Coronary artery (tissue), 2 donors: ENCODE results near the gene COL18A1.

Source experiments
- DNase-seq: peaks from one replicate; pipeline ENCODE4 v3.0.0-alpha.2; 2017; ENCODE audit warnings: low spot score
- H3K27ac ChIP-seq, 2 donors: fragments of 200-600 bp; sonication (generic); one replicate each; pipeline ENCODE4 v1.5.1; 2016 to 2019
- H3K4me3 ChIP-seq: fragments of 200-600 bp; sonication (generic); 2 replicates; pipeline ENCODE4 v1.5.1; 2016; ENCODE audit warnings: mild to moderate bottlenecking, moderate library complexity
- TF ChIP-seq, protein P1 (sequence below): fragments of 200-600 bp; sonication (generic); IDR thresholded peaks from one replicate; pipeline ENCODE4 v1.5.1; 2019; ENCODE audit warnings: antibody characterized with exemption

The COL18A1 gene

DNA sequence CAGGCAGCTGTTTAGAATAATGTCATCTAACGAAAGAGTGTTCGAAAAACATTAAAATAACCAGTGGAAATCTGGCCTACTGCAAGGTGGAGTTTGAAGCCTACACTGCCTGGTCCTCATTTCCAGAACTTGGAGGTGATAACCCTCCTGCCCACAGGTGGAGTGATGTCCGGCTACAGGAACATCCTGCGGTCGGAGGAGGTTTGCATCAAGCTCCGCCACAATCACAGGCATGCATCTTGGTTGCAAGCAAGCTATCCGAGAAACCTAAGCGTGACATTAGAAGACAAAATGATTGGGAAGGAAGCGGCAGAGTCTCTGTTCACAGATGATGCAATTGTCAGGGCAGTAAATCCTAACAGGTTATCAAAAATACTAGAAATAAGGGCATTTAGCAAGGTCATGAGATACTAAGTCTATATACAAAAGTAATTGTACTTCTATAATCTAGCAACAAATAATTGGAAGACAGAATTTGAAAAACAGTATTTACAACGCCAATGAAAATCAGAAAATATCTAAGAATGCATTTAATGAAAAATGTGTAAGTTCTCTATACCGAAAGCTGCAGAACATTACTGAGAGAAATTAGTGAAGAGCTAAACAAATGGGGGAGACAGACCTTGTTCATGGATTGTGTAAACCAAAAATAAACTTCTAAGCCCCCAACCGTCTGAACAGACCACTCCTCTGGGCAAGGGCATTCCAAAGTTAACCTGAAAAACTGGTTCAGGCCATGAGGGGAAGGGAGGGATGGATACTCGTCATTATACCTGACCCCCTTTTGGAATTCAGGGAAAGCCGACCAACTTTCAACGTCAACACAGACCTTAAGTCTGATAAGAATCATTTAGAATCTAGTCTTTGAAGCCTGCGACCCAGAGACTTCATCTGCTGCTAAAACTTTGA lies 141.9 kb downstream of the COL18A1 start:
- no peak for DNase-seq
- Histone ChIP-seq H3K27ac (no peak overlapping the region), H3K4me3 (no peak overlapping the region)
- TF ChIP-seq, protein P1, sequence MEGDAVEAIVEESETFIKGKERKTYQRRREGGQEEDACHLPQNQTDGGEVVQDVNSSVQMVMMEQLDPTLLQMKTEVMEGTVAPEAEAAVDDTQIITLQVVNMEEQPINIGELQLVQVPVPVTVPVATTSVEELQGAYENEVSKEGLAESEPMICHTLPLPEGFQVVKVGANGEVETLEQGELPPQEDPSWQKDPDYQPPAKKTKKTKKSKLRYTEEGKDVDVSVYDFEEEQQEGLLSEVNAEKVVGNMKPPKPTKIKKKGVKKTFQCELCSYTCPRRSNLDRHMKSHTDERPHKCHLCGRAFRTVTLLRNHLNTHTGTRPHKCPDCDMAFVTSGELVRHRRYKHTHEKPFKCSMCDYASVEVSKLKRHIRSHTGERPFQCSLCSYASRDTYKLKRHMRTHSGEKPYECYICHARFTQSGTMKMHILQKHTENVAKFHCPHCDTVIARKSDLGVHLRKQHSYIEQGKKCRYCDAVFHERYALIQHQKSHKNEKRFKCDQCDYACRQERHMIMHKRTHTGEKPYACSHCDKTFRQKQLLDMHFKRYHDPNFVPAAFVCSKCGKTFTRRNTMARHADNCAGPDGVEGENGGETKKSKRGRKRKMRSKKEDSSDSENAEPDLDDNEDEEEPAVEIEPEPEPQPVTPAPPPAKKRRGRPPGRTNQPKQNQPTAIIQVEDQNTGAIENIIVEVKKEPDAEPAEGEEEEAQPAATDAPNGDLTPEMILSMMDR, result no peak

DNA sequence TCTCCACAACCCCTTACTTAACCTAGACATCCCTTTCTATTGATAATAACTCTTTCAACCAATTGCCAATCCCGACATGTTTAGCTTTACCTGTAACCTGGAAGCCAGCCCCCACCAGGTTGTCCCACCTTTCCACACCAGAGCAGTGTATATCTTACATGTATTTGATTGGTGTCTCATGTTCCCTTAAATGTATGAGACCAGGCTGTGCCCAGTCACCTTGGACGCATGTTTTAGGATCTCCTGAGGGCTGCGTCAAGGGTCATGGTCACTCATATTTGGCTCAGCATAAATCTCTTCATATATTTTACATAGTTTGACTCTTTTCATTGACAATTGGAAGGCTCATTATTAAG lies 142.6 kb downstream of the COL18A1 start:
- no peak overlapping the region for H3K27ac ChIP-seq
- DNase-seq, result no peak
- TF ChIP-seq, protein P1, result no peak
- H3K4me3 ChIP-seq, result no peak overlapping the region

- TF ChIP-seq, protein P1, result no peak
- DNase-seq, result no peak
- H3K27ac ChIP-seq, result no peak overlapping the region
- no peak overlapping the region for H3K4me3 ChIP-seq
These were observed 143.9 kb downstream of the COL18A1 start for GRCh38 chr21:45548711-45549491.

GRCh38 chr21:45549626-45550463 lies 144.9 kb downstream of the COL18A1 start:
- Histone ChIP-seq H3K27ac (peak overlapping the region in 1 of 2 donors; percentile 11), H3K4me3 (no peak overlapping the region)
- TF ChIP-seq, protein P1, result no peak
- no peak for DNase-seq

DNA sequence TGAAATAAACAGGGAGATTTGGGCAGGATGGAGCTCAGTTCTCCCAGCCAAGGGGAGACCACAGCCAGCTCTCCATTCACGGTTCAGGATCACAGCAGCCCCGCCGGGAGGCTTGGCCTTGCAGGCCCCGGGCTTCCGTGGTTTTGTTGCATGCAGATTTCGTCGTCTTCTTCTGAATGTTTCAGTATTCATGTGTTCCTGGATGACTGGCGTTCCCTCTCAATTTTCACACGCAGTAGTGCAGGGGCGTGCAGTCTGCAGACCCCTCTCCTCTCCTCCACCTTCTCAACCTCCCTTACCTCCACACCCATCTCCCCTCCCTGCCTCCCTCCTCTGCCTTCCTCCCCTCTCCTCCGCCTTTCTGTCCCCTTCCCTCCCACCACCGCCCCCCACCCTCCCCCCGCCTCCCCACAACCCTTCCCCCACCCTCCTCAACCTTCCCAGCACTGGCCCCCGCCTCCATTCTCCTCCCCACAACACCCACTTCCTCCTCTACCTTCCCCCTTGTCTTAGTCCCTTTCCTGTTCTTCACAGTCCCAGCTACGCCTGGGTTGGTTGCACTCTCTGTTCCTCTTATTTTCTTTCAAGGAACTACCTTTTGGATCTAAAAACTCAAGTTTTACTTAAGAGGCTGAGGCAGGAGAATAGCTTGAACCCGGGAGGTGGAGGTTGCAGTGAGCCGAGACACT lies 145.7 kb downstream of the COL18A1 start:
- Histone ChIP-seq H3K27ac (peak overlapping the region in 1 of 2 donors; percentile 11), H3K4me3 (no peak overlapping the region)
- TF ChIP-seq, protein P1, result no peak
- DNase-seq, result no peak

DNA sequence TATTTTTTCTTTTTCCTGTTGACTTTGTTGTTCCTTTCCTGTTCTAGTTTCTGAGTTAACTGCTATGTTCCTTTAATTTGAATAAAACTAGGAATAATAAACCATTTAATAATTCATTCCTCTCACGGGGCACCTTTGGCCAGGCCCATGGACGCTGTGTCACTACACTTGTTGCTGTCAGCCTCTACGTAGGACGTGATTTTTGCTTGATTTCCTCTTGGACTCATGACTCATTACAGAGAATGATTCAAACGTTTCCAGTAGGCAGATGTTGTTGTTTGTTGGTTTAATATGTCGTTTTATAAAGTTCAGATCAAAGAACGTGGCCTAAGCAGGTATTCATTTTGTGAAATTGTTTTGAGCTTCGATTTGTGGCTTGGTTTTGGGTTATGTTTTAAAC lies 146.4 kb downstream of the COL18A1 start:
- Histone ChIP-seq H3K4me3 (no peak overlapping the region), H3K27ac (peak overlapping the region in 1 of 2 donors; percentile 51)

More for the DNA sequence above, 146.4 kb downstream of the COL18A1 start:
- no peak for DNase-seq
- TF ChIP-seq, protein P1, result no peak
